Measurements from ENCODE around the gene DCTN2. TPM values are rescaled to one million over a fixed set of nuclear protein-coding genes. Genes with fewer than 3 reads are reported as not detected.

The DCTN2 gene
- total and polyA plus RNA-seq, 9 donors: 108 to 174 (median 151) TPM

DNA sequence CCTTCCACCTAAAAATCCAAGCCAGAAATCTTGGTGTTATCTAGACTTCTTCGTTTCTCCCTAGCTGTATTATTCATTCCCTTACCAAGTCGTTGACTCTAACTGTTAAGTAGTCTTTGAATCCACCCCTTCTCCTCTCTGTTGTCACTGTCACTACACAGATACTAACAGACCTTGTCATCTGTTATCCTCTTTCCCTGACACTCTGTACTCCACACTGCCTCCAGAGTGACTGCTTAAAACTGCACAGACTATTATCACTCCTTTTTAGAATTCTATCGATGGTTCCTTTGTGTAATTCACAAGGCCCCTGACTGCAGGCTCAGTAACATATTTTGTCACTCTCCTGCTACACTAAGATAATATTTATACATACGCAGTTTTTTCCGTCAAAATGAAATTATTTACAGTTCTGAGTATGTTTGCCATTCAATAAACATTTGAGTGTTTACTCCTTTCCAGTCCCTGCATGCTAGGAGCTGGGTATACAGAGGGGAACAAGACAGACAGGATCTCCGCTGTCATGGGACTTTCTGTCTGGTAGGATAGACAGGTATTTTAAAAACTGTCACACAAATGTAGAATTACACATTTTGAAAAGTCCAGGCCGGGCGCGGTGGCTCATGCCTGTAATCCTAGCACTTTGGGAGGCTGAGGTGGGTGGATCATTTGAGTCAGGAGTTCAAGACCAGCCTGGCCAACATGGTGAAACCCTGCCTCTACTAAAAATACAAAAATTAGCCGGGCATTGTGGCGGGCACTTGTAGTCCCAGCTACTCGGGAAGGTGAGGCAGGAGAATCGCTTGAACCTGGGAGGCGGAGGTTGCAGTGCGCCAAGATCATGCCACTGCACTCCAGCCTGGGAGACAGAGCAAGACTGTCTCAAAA, 55.4 kb downstream of the DCTN2 start:
- Histone ChIP-seq H3K9me3 (replicated peaks; ENCODE audit: control insufficient read depth, low read depth, low read length) (no peaks in the 10 kb centered on the region), H3K27ac (ENCODE audit: low read length) (no peak overlapping the region), H3K27me3 (ENCODE audit: control insufficient read depth, insufficient read depth, low read length) (no peaks in the 10 kb centered on the region), H3K36me3 (ENCODE audit: control insufficient read depth, insufficient read depth, low read length) (peaks cover 39% of the 10 kb centered on the region), H3K4me1 (ENCODE audit: control insufficient read depth, insufficient read depth, low read length) (peaks cover 15% of the 10 kb centered on the region), H3K4me3 (ENCODE audit: low read length) (no peak overlapping the region)
- 90% methylated on average over 8 of the region's 15 CpGs for WGBS (ENCODE audit: insufficient coverage)
- no peak for DNase-seq

DNA sequence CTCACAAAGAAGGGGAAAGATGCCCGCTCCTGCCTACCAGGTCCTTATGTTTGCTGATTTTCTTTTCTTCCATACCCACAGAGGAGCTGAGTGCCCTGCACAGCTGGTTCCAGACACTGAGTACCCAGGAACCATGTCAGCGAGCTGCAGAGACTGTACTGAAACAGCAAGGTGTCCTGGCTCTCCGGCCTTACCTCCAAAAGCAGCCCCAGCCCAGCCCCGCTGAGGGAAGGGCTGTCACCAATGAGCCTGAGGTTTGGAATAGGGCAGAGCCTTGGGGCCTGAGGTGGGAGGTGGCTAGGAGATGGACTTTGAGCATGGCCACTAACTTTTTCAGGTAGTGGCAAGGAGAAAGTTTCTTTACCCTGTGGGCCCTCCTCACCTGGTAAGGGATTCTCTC, 56.9 kb downstream of the DCTN2 start:
- WGBS (ENCODE audit: insufficient coverage): 100% methylated on average over 3 of the region's 4 CpGs
- Histone ChIP-seq H3K4me3 (ENCODE audit: low read length) (no peak overlapping the region), H3K27ac (ENCODE audit: low read length) (no peak overlapping the region), H3K36me3 (ENCODE audit: control insufficient read depth, insufficient read depth, low read length) (peaks cover 33% of the 10 kb centered on the region), H3K27me3 (ENCODE audit: control insufficient read depth, insufficient read depth, low read length) (no peaks in the 10 kb centered on the region), H3K4me1 (ENCODE audit: control insufficient read depth, insufficient read depth, low read length) (peaks cover 15% of the 10 kb centered on the region), H3K9me3 (replicated peaks; ENCODE audit: control insufficient read depth, low read depth, low read length) (no peaks in the 10 kb centered on the region)
- no peak for DNase-seq

DNA sequence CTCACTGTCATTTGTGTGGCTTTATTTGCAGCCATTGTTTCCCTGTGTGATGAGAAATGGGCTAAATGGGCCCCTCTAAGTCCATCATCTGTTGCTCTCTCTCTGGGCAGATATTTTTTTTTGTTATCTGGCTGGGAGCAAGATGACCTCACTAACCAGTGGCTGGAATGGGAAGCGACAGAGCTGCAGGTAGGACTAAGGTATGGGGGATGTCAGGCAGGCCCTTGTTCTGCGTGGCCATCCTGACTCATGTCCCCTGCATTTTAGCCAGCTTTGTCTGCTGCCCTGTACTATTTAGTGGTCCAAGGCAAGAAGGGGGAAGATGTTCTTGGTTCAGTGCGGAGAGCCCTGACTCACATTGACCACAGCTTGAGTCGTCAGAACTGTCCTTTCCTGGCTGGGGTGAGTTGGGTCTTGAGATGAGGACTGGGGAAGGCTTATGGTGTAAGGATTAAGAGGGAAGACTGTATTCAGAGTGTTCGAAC, 57.8 kb downstream of the DCTN2 start:
- Histone ChIP-seq H3K4me3 (ENCODE audit: low read length) (peak overlapping the region; percentile 87), H3K4me1 (ENCODE audit: control insufficient read depth, insufficient read depth, low read length) (peaks cover 15% of the 10 kb centered on the region), H3K27ac (ENCODE audit: low read length) (no peak overlapping the region), H3K27me3 (ENCODE audit: control insufficient read depth, insufficient read depth, low read length) (no peaks in the 10 kb centered on the region), H3K9me3 (replicated peaks; ENCODE audit: control insufficient read depth, low read depth, low read length) (no peaks in the 10 kb centered on the region), H3K36me3 (ENCODE audit: control insufficient read depth, insufficient read depth, low read length) (peaks cover 33% of the 10 kb centered on the region)
- WGBS (ENCODE audit: insufficient coverage): 62% methylated on average over 2 of the region's 5 CpGs
- no peak for DNase-seq

DNA sequence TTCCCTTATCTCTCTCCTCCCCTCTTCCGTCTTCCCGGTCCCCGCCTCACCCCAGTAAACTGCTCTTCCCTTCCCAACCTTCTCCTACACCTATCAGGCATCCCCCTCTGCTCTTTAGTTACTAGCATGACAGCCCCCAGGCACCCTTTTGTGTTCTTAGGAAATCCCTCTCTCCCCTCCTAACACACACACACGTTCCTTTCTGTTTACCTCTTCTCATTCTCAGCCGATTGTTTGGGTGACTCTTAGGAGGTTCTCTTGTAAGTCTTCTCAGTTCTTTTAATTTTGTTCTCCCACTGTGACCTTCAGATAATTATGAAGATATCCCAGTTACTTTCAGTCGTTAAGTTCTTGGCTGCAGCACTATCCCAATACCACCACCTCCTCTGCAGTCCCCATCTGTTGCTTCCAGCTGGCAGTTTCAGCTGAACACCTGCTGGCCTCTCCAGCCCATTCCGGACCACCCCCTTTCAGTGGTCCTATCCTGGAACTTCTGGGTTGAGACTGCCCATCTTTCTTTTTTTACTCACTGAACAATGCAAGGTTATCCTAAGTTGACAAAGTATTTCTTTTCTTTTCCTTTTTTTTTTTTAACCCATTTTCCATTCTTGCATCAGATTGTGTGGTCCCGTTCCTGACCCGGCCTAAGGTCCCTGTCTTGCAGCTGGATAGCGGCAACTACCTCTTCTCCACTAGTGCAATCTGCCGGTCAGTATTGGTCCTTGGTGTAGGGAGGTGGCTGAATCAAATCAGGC, 58.4 kb downstream of the DCTN2 start:
- WGBS (ENCODE audit: insufficient coverage): 2% methylated on average over 4 of the region's 11 CpGs

DNA sequence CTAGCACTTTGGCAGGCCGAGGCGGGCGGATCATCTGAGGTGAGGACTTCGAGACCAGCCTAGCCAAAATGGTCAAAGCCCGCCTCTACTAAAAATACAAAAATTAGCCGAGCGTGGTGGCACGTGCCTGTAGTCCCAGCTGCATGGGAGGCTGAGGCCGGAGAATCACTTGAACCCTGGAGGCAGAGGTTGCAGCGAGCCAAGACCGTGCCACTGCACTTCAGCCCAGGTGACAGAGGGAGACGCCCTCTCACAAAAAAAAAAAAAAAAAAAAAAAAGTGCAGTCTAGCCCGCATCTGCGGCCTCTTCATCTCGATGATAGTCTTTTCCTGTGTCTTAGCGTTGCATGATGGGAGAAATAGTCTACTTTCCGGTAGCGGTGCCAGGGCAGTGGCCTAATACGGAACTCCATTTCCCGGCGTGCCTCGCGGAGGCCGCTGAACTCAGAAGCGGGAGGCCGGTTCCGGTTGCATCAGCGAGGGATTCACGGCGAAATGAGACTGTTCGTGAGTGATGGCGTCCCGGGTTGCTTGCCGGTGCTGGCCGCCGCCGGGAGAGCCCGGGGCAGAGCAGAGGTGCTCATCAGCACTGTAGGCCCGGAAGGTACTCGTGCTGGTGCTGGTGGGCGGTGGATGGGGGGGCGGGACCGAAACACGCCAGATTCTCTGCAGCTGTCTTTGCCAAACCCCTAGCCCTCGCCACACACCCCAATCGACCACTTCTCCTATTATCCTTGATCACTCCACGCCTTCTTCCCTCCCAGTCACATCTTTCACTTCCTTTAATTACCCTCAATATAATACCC, 59.2 kb downstream of the DCTN2 start, which contains the start of gene MARS1:
TSS of gene MARS1 (plus strand) at position 472 of the 805 bp plus-strand sequence. CDS start at position 495, 23 bp downstream.
- peak; percentile 99 for DNase-seq
- Histone ChIP-seq H3K36me3 (ENCODE audit: control insufficient read depth, insufficient read depth, low read length) (peaks cover 31% of the 10 kb centered on the region), H3K4me1 (ENCODE audit: control insufficient read depth, insufficient read depth, low read length) (peaks cover 15% of the 10 kb centered on the region), H3K27ac (ENCODE audit: low read length) (peak within 1 kb of the TSS; percentile 69), H3K27me3 (ENCODE audit: control insufficient read depth, insufficient read depth, low read length) (no peaks in the 10 kb centered on the region), H3K9me3 (replicated peaks; ENCODE audit: control insufficient read depth, low read depth, low read length) (no peaks in the 10 kb centered on the region), H3K4me3 (ENCODE audit: low read length) (peak within 1 kb of the TSS; percentile 87)
- 0% methylated on average over 21 of the region's 47 CpGs for WGBS (ENCODE audit: insufficient coverage)

More for the DNA sequence above, 58.4 kb downstream of the DCTN2 start:
- peaks cover 33% of the 10 kb centered on the region for H3K36me3 ChIP-seq (ENCODE audit: control insufficient read depth, insufficient read depth, low read length)
- no peak for DNase-seq
- H3K4me3 ChIP-seq (ENCODE audit: low read length): peak overlapping the region; percentile 87
- H3K27me3 ChIP-seq (ENCODE audit: control insufficient read depth, insufficient read depth, low read length): no peaks in the 10 kb centered on the region
- H3K9me3 ChIP-seq (replicated peaks; ENCODE audit: control insufficient read depth, low read depth, low read length): no peaks in the 10 kb centered on the region
- peak overlapping the region; percentile 69 for H3K27ac ChIP-seq (ENCODE audit: low read length)
- peaks cover 15% of the 10 kb centered on the region for H3K4me1 ChIP-seq (ENCODE audit: control insufficient read depth, insufficient read depth, low read length)

DNA sequence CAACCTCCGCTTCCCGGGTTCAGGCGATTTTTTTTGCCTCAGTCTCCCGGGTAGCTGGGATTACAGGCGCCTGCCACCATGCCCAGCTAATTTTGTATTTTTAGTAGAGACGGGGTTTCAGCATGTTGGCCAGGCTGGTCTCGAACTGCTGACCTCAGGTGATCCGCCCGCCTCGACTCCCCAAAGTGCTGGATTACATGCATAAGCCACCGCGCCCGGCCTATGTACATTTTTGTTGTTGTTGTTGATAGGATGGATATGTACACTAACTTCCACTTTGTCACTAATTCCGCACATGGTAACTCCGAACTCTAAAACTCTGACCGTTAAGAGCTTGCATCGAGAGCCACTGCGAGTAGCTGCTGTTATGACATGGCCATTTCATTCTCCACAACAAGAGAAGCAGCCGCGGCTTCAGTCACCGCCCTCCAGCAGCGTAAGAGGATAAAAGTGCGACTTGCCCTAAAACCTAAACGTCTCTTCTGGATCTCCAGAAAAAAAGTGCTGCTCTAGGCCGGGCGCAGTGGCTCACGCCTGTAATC, 59.9 kb downstream of the DCTN2 start:
- DNase-seq: no peak
- peak overlapping the region; percentile 44 for H3K27ac ChIP-seq (ENCODE audit: low read length)
- peak overlapping the region; percentile 87 for H3K4me3 ChIP-seq (ENCODE audit: low read length)
- WGBS (ENCODE audit: insufficient coverage): 84% methylated on average over 11 of the region's 27 CpGs
- H3K9me3 ChIP-seq (replicated peaks; ENCODE audit: control insufficient read depth, low read depth, low read length): no peaks in the 10 kb centered on the region
- H3K36me3 ChIP-seq (ENCODE audit: control insufficient read depth, insufficient read depth, low read length): peaks cover 27% of the 10 kb centered on the region
- H3K4me1 ChIP-seq (ENCODE audit: control insufficient read depth, insufficient read depth, low read length): peaks cover 15% of the 10 kb centered on the region
- H3K27me3 ChIP-seq (ENCODE audit: control insufficient read depth, insufficient read depth, low read length): no peaks in the 10 kb centered on the region

DNA sequence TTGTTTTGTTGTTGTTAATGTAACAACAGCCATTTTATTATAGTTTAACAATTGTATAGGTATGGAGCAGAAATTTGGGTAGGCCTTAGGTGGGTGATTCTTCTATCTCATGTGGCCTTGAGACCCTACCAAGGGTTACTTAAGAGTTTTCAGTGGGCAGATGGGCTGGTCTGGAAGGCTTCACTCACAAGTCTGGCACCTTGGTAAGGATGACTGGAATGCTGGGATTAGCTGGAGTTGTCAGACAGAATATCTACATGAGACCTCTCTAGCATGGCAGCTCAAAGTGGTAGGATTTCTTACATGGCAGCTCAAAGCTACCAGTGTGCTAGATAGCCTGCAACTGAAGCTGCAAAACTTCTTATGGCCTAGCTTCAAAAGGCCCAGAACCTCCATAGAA, 61.3 kb downstream of the DCTN2 start:
- H3K4me3 ChIP-seq (ENCODE audit: low read length): no peak overlapping the region
- H3K9me3 ChIP-seq (replicated peaks; ENCODE audit: control insufficient read depth, low read depth, low read length): no peaks in the 10 kb centered on the region
- H3K4me1 ChIP-seq (ENCODE audit: control insufficient read depth, insufficient read depth, low read length): peaks cover 15% of the 10 kb centered on the region
- H3K36me3 ChIP-seq (ENCODE audit: control insufficient read depth, insufficient read depth, low read length): peaks cover 16% of the 10 kb centered on the region
- H3K27me3 ChIP-seq (ENCODE audit: control insufficient read depth, insufficient read depth, low read length): peaks cover 6% of the 10 kb centered on the region
- H3K27ac ChIP-seq (ENCODE audit: low read length): no peak overlapping the region
- DNase-seq: no peak

DNA sequence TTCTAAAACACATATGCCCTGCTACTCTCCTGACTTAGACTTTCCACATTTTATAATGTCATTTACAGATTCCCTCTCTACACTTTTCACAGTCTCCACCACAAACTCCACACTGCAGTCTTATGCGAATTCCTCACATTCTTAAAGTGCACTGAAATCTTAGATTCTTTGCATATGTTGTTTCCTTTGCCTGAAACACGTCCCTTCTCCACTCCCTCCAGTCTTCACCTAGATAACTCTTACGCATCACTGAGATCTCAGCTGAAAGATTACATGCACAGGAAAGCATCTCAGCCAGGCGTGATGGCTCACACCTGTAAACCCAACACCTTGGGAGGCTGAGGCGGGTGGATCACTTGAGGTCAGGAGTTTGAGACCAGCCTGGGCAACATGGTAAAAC, 63.5 kb downstream of the DCTN2 start:
- peaks cover 18% of the 10 kb centered on the region for H3K27me3 ChIP-seq (ENCODE audit: control insufficient read depth, insufficient read depth, low read length)
- H3K9me3 ChIP-seq (replicated peaks; ENCODE audit: control insufficient read depth, low read depth, low read length): no peaks in the 10 kb centered on the region
- H3K27ac ChIP-seq (ENCODE audit: low read length): no peak overlapping the region
- no peak overlapping the region for H3K4me3 ChIP-seq (ENCODE audit: low read length)
- DNase-seq: no peak
- WGBS (ENCODE audit: insufficient coverage): 22% methylated on average over 3 of the region's 5 CpGs
- H3K36me3 ChIP-seq (ENCODE audit: control insufficient read depth, insufficient read depth, low read length): no peaks in the 10 kb centered on the region
- peaks cover 5% of the 10 kb centered on the region for H3K4me1 ChIP-seq (ENCODE audit: control insufficient read depth, insufficient read depth, low read length)

DNA sequence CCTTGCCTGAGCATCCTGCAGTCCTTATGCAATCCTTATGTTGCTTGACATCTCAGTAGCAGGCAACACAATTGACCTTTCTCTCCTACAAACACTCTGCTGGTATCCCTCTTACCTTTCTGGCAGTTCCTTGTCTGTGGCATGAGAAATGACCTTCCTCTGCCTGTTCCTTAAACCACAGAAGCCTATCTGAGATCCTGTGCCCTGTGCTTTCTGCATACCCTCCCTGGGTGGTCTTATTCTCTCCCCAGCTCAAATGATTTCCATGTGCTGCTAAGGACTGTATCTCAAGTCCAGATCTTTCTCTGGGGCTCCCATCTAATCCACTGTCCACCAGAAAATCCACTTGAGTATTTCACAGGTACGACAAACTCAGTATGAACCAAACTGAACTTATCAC, 65.3 kb downstream of the DCTN2 start:
- no peaks in the 10 kb centered on the region for H3K36me3 ChIP-seq (ENCODE audit: control insufficient read depth, insufficient read depth, low read length)
- no peak for DNase-seq
- no peaks in the 10 kb centered on the region for H3K9me3 ChIP-seq (replicated peaks; ENCODE audit: control insufficient read depth, low read depth, low read length)
- H3K27ac ChIP-seq (ENCODE audit: low read length): no peak overlapping the region
- no peak overlapping the region for H3K4me3 ChIP-seq (ENCODE audit: low read length)
- no peaks in the 10 kb centered on the region for H3K4me1 ChIP-seq (ENCODE audit: control insufficient read depth, insufficient read depth, low read length)
- WGBS (ENCODE audit: insufficient coverage): no CpG with 5 or more reads among the region's 1 CpG
- H3K27me3 ChIP-seq (ENCODE audit: control insufficient read depth, insufficient read depth, low read length): peaks cover 36% of the 10 kb centered on the region

All from muscle of leg (tissue), 11 donors.